ENCODE measurements around the gene TFCP2L1.

TFCP2L1 gene

GRCh38 chr2:121260370-121261154, 24.4 kb downstream of the TFCP2L1 start:
- DNase-seq = no peak

GRCh38 chr2:121258051-121258450, 27.0 kb downstream of the TFCP2L1 start:
- no peak for DNase-seq

- no peak for DNase-seq
Measured at GRCh38 chr2:121257480-121257840, 27.5 kb downstream of the TFCP2L1 start.

- no peak for DNase-seq
Measured at GRCh38 chr2:121256720-121257479, 28.1 kb downstream of the TFCP2L1 start.

- DNase-seq = no peak
Measured at GRCh38 chr2:121255358-121255757, 29.6 kb downstream of the TFCP2L1 start.

GRCh38 chr2:121254748-121255147, 30.3 kb downstream of the TFCP2L1 start:
- DNase-seq = no peak

GRCh38 chr2:121253674-121254240, 31.2 kb downstream of the TFCP2L1 start:
- no peak for DNase-seq

GRCh38 chr2:121253021-121253673, 31.9 kb downstream of the TFCP2L1 start:
- no peak for DNase-seq

- no peak for DNase-seq
Measured at GRCh38 chr2:121251497-121251896, 33.5 kb downstream of the TFCP2L1 start.

GRCh38 chr2:121248766-121249343, 36.1 kb downstream of the TFCP2L1 start:
- no peak for DNase-seq

GRCh38 chr2:121247971-121248370, 37.0 kb downstream of the TFCP2L1 start:
- DNase-seq = no peak

GRCh38 chr2:121247534-121247933, 37.5 kb downstream of the TFCP2L1 start:
- DNase-seq = no peak

GRCh38 chr2:121246704-121247255, 38.2 kb downstream of the TFCP2L1 start:
- no peak for DNase-seq

- DNase-seq = no peak
Measured at GRCh38 chr2:121245913-121246312, 39.1 kb downstream of the TFCP2L1 start.

GRCh38 chr2:121245120-121245820, 39.7 kb downstream of the TFCP2L1 start:
- no peak for DNase-seq

- no peak for DNase-seq
Measured at GRCh38 chr2:121244616-121245015, 40.4 kb downstream of the TFCP2L1 start.

- no peak for DNase-seq
Measured at GRCh38 chr2:121243821-121244460, 41.1 kb downstream of the TFCP2L1 start.

- no peak for DNase-seq
Measured at GRCh38 chr2:121242976-121243375, 42.0 kb downstream of the TFCP2L1 start.

- no peak for DNase-seq
Measured at GRCh38 chr2:121242175-121242875, 42.7 kb downstream of the TFCP2L1 start.

- no peak for DNase-seq
Measured at GRCh38 chr2:121241466-121241865, 43.5 kb downstream of the TFCP2L1 start.

GRCh38 chr2:121240436-121240835, 44.6 kb downstream of the TFCP2L1 start:
- no peak for DNase-seq
